Prostate gland (tissue), 2 donors: Measurements from ENCODE around the gene NOTUM.

Experiments used
- POLR2A ChIP-seq: fragments of 450-650 bp; IDR thresholded peaks from one replicate; pipeline ENCODE4 v1.6.1; 2016; ENCODE audit warnings: antibody characterized with exemption, mild to moderate bottlenecking
- POLR2AphosphoS5 ChIP-seq: sonication (generic); formaldehyde crosslinking; IDR thresholded peaks from one replicate; pipeline ENCODE4 v1.6.1; 2017; ENCODE audit warnings: antibody characterized with exemption
- TF ChIP-seq, protein P1 (sequence below), 4 experiments: fragments of 200-600 bp in 2 of 4; fragments of 450-650 bp in 2 of 4; sonication (generic) in 2 of 4; IDR thresholded peaks; 1 replicate in 3 of 4; 2 replicates in 1 of 4; pipeline ENCODE4 v1.5.1; 2016 to 2019; ENCODE audit warnings: antibody characterized with exemption in 4 of 4, mild to moderate bottlenecking in 2 of 4, moderate library complexity in 2 of 4

DNA sequence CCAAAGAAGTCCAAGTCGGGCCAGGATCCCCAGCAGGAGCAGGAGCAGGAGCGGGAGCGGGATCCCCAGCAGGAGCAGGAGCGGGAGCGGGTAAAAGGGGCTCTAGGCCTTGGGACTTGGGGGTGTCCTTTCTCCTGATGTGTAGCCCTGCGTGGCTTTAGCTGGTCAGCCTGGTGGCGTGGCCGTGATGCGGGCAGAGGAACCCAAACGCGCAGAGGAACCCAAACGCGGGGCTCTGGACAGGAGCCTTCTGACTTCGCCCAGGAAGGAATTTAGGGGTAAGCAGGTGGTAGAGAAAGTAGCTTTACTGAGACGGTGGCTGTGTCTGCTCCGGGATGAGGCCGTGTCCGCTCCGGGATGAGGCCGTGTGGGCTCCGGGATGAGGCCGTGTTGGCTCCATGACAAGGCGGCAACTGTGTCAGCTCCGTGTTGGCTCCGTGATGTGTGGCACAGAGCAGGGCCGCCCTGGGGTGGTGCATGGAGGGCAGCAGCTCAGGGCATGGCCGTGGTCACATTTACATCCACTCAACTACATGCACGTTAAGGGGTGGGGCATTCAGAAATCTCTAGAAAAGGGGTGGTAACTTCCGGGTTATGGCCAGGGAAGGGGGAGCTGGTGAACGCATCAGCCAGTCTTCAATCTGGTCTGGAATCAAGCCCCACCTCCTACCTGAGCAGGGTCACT is 35.9 kb upstream of the NOTUM start:
- TF ChIP-seq POLR2AphosphoS5 = no peak
- TF ChIP-seq, protein P1, sequence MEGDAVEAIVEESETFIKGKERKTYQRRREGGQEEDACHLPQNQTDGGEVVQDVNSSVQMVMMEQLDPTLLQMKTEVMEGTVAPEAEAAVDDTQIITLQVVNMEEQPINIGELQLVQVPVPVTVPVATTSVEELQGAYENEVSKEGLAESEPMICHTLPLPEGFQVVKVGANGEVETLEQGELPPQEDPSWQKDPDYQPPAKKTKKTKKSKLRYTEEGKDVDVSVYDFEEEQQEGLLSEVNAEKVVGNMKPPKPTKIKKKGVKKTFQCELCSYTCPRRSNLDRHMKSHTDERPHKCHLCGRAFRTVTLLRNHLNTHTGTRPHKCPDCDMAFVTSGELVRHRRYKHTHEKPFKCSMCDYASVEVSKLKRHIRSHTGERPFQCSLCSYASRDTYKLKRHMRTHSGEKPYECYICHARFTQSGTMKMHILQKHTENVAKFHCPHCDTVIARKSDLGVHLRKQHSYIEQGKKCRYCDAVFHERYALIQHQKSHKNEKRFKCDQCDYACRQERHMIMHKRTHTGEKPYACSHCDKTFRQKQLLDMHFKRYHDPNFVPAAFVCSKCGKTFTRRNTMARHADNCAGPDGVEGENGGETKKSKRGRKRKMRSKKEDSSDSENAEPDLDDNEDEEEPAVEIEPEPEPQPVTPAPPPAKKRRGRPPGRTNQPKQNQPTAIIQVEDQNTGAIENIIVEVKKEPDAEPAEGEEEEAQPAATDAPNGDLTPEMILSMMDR (IDR thresholded peaks at IDR 0.05) = no peak
- TF ChIP-seq POLR2A = no peak
